ENCODE data around the gene NOTUM.

NOTUM gene

DNA sequence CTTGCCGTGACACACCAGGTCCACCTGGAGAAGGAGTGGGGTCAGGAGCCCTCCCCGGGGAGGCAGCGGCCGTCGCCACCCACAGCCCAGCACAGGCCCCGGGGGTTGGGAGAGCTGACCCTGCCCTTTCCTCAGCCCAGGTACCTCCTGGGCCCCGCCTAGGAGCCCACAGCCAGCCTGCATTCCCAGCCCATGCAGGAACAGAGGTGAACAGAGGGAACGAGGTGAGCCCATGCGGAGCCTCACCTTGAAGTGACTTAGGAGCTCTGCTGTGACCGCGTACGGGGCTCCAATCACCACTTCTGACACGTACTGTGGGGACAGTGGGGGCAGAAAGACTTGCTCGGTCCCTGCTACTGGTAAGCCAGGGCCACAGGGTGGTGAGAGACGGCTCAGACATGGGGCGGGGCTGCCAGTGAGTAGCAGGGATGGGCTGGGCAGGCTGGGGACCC is 55.5 kb downstream of the NOTUM start:
- H2AFZ ChIP-seq (ENCODE audit: insufficient read depth, low read length, poor library complexity), result no peak overlapping the region
- peaks cover 9 to 23% of the 10 kb centered on the region in 2 experiments for H3K4me1 ChIP-seq (ENCODE audit: control insufficient read depth in 1 of 2, insufficient read depth in 2 of 2, low read length in 2 of 2)
- H3K36me3 ChIP-seq (ENCODE audit: control insufficient read depth in 1 of 2, insufficient read depth in 2 of 2, low read length in 2 of 2), result peaks cover 59 to 66% of the 10 kb centered on the region in 2 experiments
- H3K18ac ChIP-seq (ENCODE audit: low read length), result no peak overlapping the region
- no peak overlapping the region for H4K91ac ChIP-seq (ENCODE audit: low read depth, low read length)
- peaks cover 5% of the 10 kb centered on the region for H3K27me3 ChIP-seq (ENCODE audit: insufficient read depth, low read length)
- H3K14ac ChIP-seq (ENCODE audit: low read length), result no peak overlapping the region
- peaks cover 3% of the 10 kb centered on the region for H3K9me3 ChIP-seq (ENCODE audit: insufficient read depth, low read depth, low read length)
- no peak overlapping the region for H2BK5ac ChIP-seq (ENCODE audit: low read depth, low read length, poor library complexity)
- no peak overlapping the region for H3K4ac ChIP-seq (ENCODE audit: low read depth, low read length)
- H3K4me3 ChIP-seq (ENCODE audit: low read depth, low read length), result no peak overlapping the region
- H3K9ac ChIP-seq (ENCODE audit: low read length), result no peak overlapping the region
- no peak for DNase-seq
- H2BK12ac ChIP-seq (ENCODE audit: low read length), result no peak overlapping the region
- no peak overlapping the region for H3K27ac ChIP-seq (ENCODE audit: low read depth, low read length)
- no peak overlapping the region for H3K23ac ChIP-seq (ENCODE audit: low read length)
- peaks cover 1% of the 10 kb centered on the region for H3K79me2 ChIP-seq (ENCODE audit: control insufficient read depth, insufficient read depth, low read length, poor library complexity)
- H4K8ac ChIP-seq (ENCODE audit: low read depth, low read length), result no peak overlapping the region
- H2AK5ac ChIP-seq (ENCODE audit: low read length), result no peak overlapping the region
- H4K12ac ChIP-seq (ENCODE audit: low read depth, low read length), result no peak overlapping the region
- H2BK120ac ChIP-seq (ENCODE audit: insufficient read depth, low read length, poor library complexity), result no peak overlapping the region
- no CpG with 5 or more reads among the region's 16 CpGs for WGBS (ENCODE audit: extremely low coverage, insufficient coverage, insufficient read length)
- no peak overlapping the region for H3K4me2 ChIP-seq (ENCODE audit: low read length)
- peaks cover 5% of the 10 kb centered on the region for H3K79me1 ChIP-seq (ENCODE audit: low read length)

DNA sequence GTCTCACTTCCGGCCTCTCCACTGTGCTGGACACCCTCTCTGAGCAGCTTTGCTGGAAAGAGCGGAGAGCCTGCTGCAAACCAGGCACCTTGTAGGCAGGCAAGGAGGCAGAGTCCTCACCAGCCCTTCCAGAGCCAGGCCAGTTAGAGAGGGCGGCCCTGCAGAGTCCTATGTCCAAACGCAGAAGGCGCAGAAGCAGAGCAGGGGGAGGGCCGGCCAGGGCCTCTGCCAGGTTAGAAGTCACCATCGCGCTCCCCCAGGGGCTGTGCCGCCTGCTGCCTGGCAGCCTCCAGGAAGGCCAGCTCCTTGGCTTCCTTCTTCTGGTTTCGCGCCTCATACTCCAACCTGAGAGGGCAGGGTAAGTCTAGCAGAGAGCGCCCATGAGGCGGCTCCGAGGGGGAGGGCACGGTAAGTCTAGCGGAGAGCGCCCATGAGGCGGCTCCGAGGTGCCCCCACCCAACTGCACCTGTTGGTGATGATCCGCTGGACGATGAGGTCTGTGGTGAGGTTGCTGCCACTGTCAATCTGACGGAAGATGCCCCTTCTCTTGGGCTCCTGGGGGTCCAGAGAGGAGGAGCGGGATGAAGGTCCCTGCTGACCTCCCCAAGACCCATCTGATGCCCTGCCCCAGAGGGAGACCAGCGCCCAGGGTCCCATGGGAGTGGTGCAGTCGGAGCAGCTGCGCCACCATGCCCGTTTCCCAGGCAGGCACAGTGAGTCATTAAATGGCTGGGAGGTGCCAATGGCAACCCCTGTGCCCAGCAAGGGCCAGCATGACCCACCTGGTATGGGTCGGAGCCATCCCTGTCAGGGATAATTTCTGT is 56.2 kb downstream of the NOTUM start:
- no peak overlapping the region for H3K4me2 ChIP-seq (ENCODE audit: low read length)
- H3K4ac ChIP-seq (ENCODE audit: low read depth, low read length), result no peak overlapping the region
- no peak overlapping the region for H4K8ac ChIP-seq (ENCODE audit: low read depth, low read length)
- no peak overlapping the region for H3K14ac ChIP-seq (ENCODE audit: low read length)
- H3K27ac ChIP-seq (ENCODE audit: low read depth, low read length), result no peak overlapping the region
- no peak overlapping the region for H3K23ac ChIP-seq (ENCODE audit: low read length)
- no peak overlapping the region for H3K18ac ChIP-seq (ENCODE audit: low read length)
- no peak overlapping the region for H3K4me3 ChIP-seq (ENCODE audit: low read depth, low read length)
- no peak overlapping the region for H3K9ac ChIP-seq (ENCODE audit: low read length)
- peaks cover 5% of the 10 kb centered on the region for H3K27me3 ChIP-seq (ENCODE audit: insufficient read depth, low read length)
- no peak for DNase-seq
- H2AK5ac ChIP-seq (ENCODE audit: low read length), result no peak overlapping the region
- H2BK12ac ChIP-seq (ENCODE audit: low read length), result no peak overlapping the region
- no peak overlapping the region for H4K12ac ChIP-seq (ENCODE audit: low read depth, low read length)
- H3K79me1 ChIP-seq (ENCODE audit: low read length), result peaks cover 5% of the 10 kb centered on the region
- H2AFZ ChIP-seq (ENCODE audit: insufficient read depth, low read length, poor library complexity), result no peak overlapping the region
- no peak overlapping the region for H2BK5ac ChIP-seq (ENCODE audit: low read depth, low read length, poor library complexity)
- H3K9me3 ChIP-seq (ENCODE audit: insufficient read depth, low read depth, low read length), result peaks cover 3% of the 10 kb centered on the region
- H4K91ac ChIP-seq (ENCODE audit: low read depth, low read length), result no peak overlapping the region
- H3K4me1 ChIP-seq (ENCODE audit: control insufficient read depth in 1 of 2, insufficient read depth in 2 of 2, low read length in 2 of 2), result peaks cover 3 to 17% of the 10 kb centered on the region in 2 experiments
- H3K79me2 ChIP-seq (ENCODE audit: control insufficient read depth, insufficient read depth, low read length, poor library complexity), result no peaks in the 10 kb centered on the region
- WGBS (ENCODE audit: extremely low coverage, insufficient coverage, insufficient read length), result no CpG with 5 or more reads among the region's 28 CpGs
- H2BK120ac ChIP-seq (ENCODE audit: insufficient read depth, low read length, poor library complexity), result no peak overlapping the region
- H3K36me3 ChIP-seq (ENCODE audit: control insufficient read depth in 1 of 2, insufficient read depth in 2 of 2, low read length in 2 of 2), result peaks cover 62 to 71% of the 10 kb centered on the region in 2 experiments

DNA sequence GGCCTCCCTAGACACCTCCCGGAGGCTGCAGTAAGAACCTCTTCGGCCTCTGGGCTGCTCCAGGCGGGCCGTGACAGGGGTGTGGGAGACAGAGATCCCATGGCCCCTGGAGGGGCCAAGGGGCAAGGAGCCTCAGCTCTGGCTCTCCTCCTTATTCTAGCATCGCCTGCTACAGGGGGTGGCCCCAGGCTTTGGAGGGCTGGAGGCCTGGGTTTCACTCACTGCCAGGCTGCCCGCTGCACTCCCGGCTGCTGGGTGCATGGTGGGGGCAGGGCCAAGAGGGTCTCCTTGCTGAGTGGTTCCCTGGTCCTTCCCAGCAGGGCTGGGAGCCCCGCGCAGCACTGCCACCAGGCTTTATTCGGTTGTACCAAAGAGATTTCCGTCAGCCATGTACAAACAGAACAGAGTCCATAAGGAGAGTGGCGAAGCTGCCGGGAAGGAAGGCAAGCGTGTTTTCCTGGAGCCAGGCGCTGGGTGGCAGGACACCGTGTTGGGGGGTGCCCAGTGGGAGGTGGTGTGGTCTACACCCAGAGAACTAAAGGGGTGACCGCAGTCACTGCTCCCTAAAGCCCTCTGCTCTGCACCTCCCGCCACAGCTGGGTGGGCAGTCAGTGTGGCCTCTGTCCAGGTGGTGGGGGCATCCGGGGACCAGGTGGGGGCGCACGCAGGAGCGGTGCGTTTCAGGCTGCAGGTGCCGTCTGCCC is 56.9 kb downstream of the NOTUM start:
- no peak overlapping the region for H3K23ac ChIP-seq (ENCODE audit: low read length)
- H3K18ac ChIP-seq (ENCODE audit: low read length), result no peak overlapping the region
- no CpG with 5 or more reads among the region's 24 CpGs for WGBS (ENCODE audit: extremely low coverage, insufficient coverage, insufficient read length)
- peaks cover 62 to 73% of the 10 kb centered on the region in 2 experiments for H3K36me3 ChIP-seq (ENCODE audit: control insufficient read depth in 1 of 2, insufficient read depth in 2 of 2, low read length in 2 of 2)
- no peak overlapping the region for H4K12ac ChIP-seq (ENCODE audit: low read depth, low read length)
- peaks cover 3% of the 10 kb centered on the region for H3K9me3 ChIP-seq (ENCODE audit: insufficient read depth, low read depth, low read length)
- no peak overlapping the region for H2BK12ac ChIP-seq (ENCODE audit: low read length)
- DNase-seq, result no peak
- H3K4ac ChIP-seq (ENCODE audit: low read depth, low read length), result no peak overlapping the region
- peaks cover 8% of the 10 kb centered on the region for H3K79me1 ChIP-seq (ENCODE audit: low read length)
- H2BK5ac ChIP-seq (ENCODE audit: low read depth, low read length, poor library complexity), result no peak overlapping the region
- H2AFZ ChIP-seq (ENCODE audit: insufficient read depth, low read length, poor library complexity), result no peak overlapping the region
- H4K8ac ChIP-seq (ENCODE audit: low read depth, low read length), result no peak overlapping the region
- H3K4me2 ChIP-seq (ENCODE audit: low read length), result no peak overlapping the region
- no peak overlapping the region for H3K4me3 ChIP-seq (ENCODE audit: low read depth, low read length)
- no peaks in the 10 kb centered on the region for H3K79me2 ChIP-seq (ENCODE audit: control insufficient read depth, insufficient read depth, low read length, poor library complexity)
- H2BK120ac ChIP-seq (ENCODE audit: insufficient read depth, low read length, poor library complexity), result no peak overlapping the region
- H3K4me1 ChIP-seq (ENCODE audit: control insufficient read depth in 1 of 2, insufficient read depth in 2 of 2, low read length in 2 of 2), result peaks cover 3 to 21% of the 10 kb centered on the region in 2 experiments
- no peak overlapping the region for H3K9ac ChIP-seq (ENCODE audit: low read length)
- no peak overlapping the region for H3K14ac ChIP-seq (ENCODE audit: low read length)
- no peak overlapping the region for H3K27ac ChIP-seq (ENCODE audit: low read depth, low read length)
- H4K91ac ChIP-seq (ENCODE audit: low read depth, low read length), result no peak overlapping the region
- no peak overlapping the region for H2AK5ac ChIP-seq (ENCODE audit: low read length)
- H3K27me3 ChIP-seq (ENCODE audit: insufficient read depth, low read length), result peaks cover 5% of the 10 kb centered on the region

DNA sequence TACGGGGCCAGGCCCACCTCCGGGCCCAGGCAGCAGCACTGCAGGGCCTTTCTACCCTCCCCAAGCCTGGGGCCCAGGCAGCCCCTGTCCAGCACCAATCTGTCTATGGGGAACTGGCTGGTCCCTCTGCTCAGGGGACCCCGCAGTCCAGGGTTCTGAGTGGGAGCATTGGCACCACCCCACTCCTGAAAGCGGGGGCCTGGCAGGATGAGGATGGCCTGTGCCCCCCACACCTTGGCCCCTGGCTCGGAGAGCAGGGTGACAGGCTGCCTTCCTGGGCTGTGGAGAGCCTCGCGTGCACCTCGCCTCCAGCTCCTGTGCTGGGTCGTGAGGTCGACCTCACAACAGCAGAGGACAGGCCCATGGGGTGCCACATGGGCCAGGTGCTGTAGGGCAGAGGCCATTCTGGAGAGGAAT is 57.6 kb downstream of the NOTUM start:
- Histone ChIP-seq H4K8ac (ENCODE audit: low read depth, low read length) (no peak overlapping the region), H3K9ac (ENCODE audit: low read length) (no peak overlapping the region), H3K79me2 (ENCODE audit: control insufficient read depth, insufficient read depth, low read length, poor library complexity) (no peaks in the 10 kb centered on the region), H3K4me3 (ENCODE audit: low read depth, low read length) (no peak overlapping the region), H3K79me1 (ENCODE audit: low read length) (peaks cover 11% of the 10 kb centered on the region), H4K91ac (ENCODE audit: low read depth, low read length) (no peak overlapping the region), H3K27ac (ENCODE audit: low read depth, low read length) (no peak overlapping the region), H2BK12ac (ENCODE audit: low read length) (no peak overlapping the region), H3K18ac (ENCODE audit: low read length) (no peak overlapping the region), H2BK5ac (ENCODE audit: low read depth, low read length, poor library complexity) (no peak overlapping the region), H2AK5ac (ENCODE audit: low read length) (no peak overlapping the region), H3K14ac (ENCODE audit: low read length) (no peak overlapping the region), H4K12ac (ENCODE audit: low read depth, low read length) (no peak overlapping the region), H3K4me2 (ENCODE audit: low read length) (no peak overlapping the region), H3K9me3 (ENCODE audit: insufficient read depth, low read depth, low read length) (peaks cover 3% of the 10 kb centered on the region), H2BK120ac (ENCODE audit: insufficient read depth, low read length, poor library complexity) (no peak overlapping the region), H3K23ac (ENCODE audit: low read length) (no peak overlapping the region), H3K4ac (ENCODE audit: low read depth, low read length) (no peak overlapping the region), H3K4me1 (ENCODE audit: control insufficient read depth in 1 of 2, insufficient read depth in 2 of 2, low read length in 2 of 2) (peaks cover 5 to 25% of the 10 kb centered on the region in 2 experiments), H2AFZ (ENCODE audit: insufficient read depth, low read length, poor library complexity) (no peak overlapping the region), H3K36me3 (ENCODE audit: control insufficient read depth in 1 of 2, insufficient read depth in 2 of 2, low read length in 2 of 2) (peaks cover 60 to 71% of the 10 kb centered on the region in 2 experiments), H3K27me3 (ENCODE audit: insufficient read depth, low read length) (peaks cover 5% of the 10 kb centered on the region)
- no peak for DNase-seq
- WGBS (ENCODE audit: extremely low coverage, insufficient coverage, insufficient read length), result no CpG with 5 or more reads among the region's 10 CpGs

Measured in trophoblast cell (in vitro differentiated cells and primary cell).